ENCODE data around the gene DNAJC1.

- TF ChIP-seq GTF2F1 (IDR thresholded peaks at IDR 0.05; ENCODE audit: borderline replicate concordance, low read depth, low read length): no peak
- TF ChIP-seq CTCF (IDR thresholded peaks at IDR 0.05; ENCODE audit: control extremely low read depth in 1 of 3, insufficient read depth in 1 of 3, low read depth in 1 of 3, low read length in 3 of 3): no peak
- no peak for TF ChIP-seq EZH2 (IDR thresholded peaks at IDR 0.05; ENCODE audit: low read depth, low read length, severe bottlenecking)
- no peak for TF ChIP-seq MAFK (IDR thresholded peaks at IDR 0.05; ENCODE audit: low read depth, low read length)
- TF ChIP-seq RBBP5 (IDR thresholded peaks at IDR 0.05; ENCODE audit: borderline replicate concordance, low read depth, low read length): no peak
These were observed 26.8 kb downstream of the DNAJC1 start for GRCh38 chr10:21976739-21977138.
